ENCODE data around the gene ZNF701. TPM values are rescaled to one million over a fixed set of nuclear protein-coding genes. Genes with fewer than 3 reads are reported as not detected.
"Not testable (repeated sequence)": the region's sequence is repeated elsewhere in the genome, so short reads cannot be mapped to it uniquely, and the experiment has no call there.

The ZNF701 gene
- total and polyA plus RNA-seq, 2 of the 8 experiments (the other 6 are each of a cell fraction or from before 2014, with no cell fraction given), result 4.9 to 18.7 TPM

GRCh38 chr19:52569638-52569999 lies 468 bp upstream of the ZNF701 start:
- Histone ChIP-seq H4K5ac (ENCODE audit: insufficient read length, low read depth, low read length) (peak overlapping the region; percentile 54), H3K9ac (replicated peaks in 1 of 4; ENCODE audit: extremely low read depth in 1 of 4, low read depth in 3 of 4, low read length in 3 of 4) (peak overlapping the region in 2 of 4 experiments; percentile 34 to 43; a peak in 3 of 7 replicates), H3K27ac (ENCODE audit: low read depth, low read length) (peak overlapping the region; percentile 75; the same call in 1 of the 2 replicates), H2BK5ac (ENCODE audit: low read depth, low read length) (peak overlapping the region; percentile 1; the same call in 1 of the 2 replicates), H3K4me2 (ENCODE audit: insufficient read depth in 1 of 2, low read depth in 2 of 2, low read length in 2 of 2) (peak overlapping the region; percentile 74 to 91), H3K4me3 (ENCODE audit: extremely low read depth in 1 of 4, insufficient read depth in 2 of 4, low read depth in 3 of 4, low read length in 4 of 4) (peak overlapping the region; percentile 25 to 96 (median 46); a peak in 7 of 8 replicates)
- H3K4ac ChIP-seq (replicated peaks; ENCODE audit: insufficient read length, low read depth, low read length); H3K23me2 ChIP-seq (ENCODE audit: low read depth, low read length); H3K4me1 ChIP-seq (replicated peaks in 1 of 4; ENCODE audit: control insufficient read depth in 3 of 4, insufficient read depth in 4 of 4, low read length in 3 of 4); H2AK5ac ChIP-seq (ENCODE audit: low read depth, low read length); H2BK20ac ChIP-seq (ENCODE audit: low read length); H2BK12ac ChIP-seq (ENCODE audit: low read depth, low read length); H3K79me1 ChIP-seq (ENCODE audit: low read depth, low read length); H2BK120ac ChIP-seq (replicated peaks; ENCODE audit: low read depth, low read length); H3K18ac ChIP-seq (ENCODE audit: extremely low read depth, low read length); H2AFZ ChIP-seq (ENCODE audit: low read length); FAIRE-seq; H3K36me3 ChIP-seq (ENCODE audit: control insufficient read depth in 2 of 4, insufficient read depth in 4 of 4, low read length in 3 of 4); H3K27me3 ChIP-seq (replicated peaks in 1 of 4; ENCODE audit: control insufficient read depth in 3 of 4, extremely low read depth in 1 of 4, insufficient read depth in 3 of 4, low read length in 3 of 4); H2BK15ac ChIP-seq (ENCODE audit: low read length); H3K56ac ChIP-seq (replicated peaks; ENCODE audit: insufficient read length, low read depth, low read length); H4K8ac ChIP-seq (ENCODE audit: extremely low read depth, insufficient read depth, low read length); H4K91ac ChIP-seq (replicated peaks; ENCODE audit: insufficient read length, low read length); POLR2A ChIA-PET (ENCODE audit: partially characterized antibody); H3K9me3 ChIP-seq (ENCODE audit: insufficient read depth in 2 of 2, low read depth in 1 of 2, low read length in 1 of 2); H3K14ac ChIP-seq (ENCODE audit: insufficient read length); H3K79me2 ChIP-seq (ENCODE audit: control insufficient read depth in 1 of 2, insufficient read depth in 2 of 2, low read length in 2 of 2); H4K20me1 ChIP-seq (replicated peaks in 1 of 2; ENCODE audit: control insufficient read depth in 1 of 2, insufficient read depth in 2 of 2, low read length in 2 of 2); H3K23ac ChIP-seq (ENCODE audit: insufficient read length): not testable (repeated sequence)
- 10% methylated on average over 10 of the region's 13 CpGs; no CpG with 5 or more reads in 1 of the 2 experiments for WGBS, 2 experiments (ENCODE audit: extremely low coverage in 1 of 2, insufficient coverage in 1 of 2, insufficient read length in 1 of 2, insufficient replicate concordance in 2 of 2, low coverage in 1 of 2, low lambda C conversion rate in 2 of 2, missing lambda C conversion rate in 1 of 2)
- DNase-seq (ENCODE audit: low read depth in 1 of 2, low spot score in 2 of 2), result peak; percentile 63 to 77
- TF ChIP-seq TEAD4 (IDR thresholded peaks at IDR 0.05; ENCODE audit: low read depth, low read length) (peak; percentile 85), ASH2L (IDR thresholded peaks at IDR 0.05; ENCODE audit: low read length) (peak; percentile 71), EGR1 (IDR thresholded peaks at IDR 0.05; ENCODE audit: borderline replicate concordance, low read depth, low read length) (peak; percentile 28; the same call in 1 of the 2 replicates), E2F6 (IDR thresholded peaks at IDR 0.05) (peak; percentile 47), GTF2F1 (IDR thresholded peaks at IDR 0.05; ENCODE audit: borderline replicate concordance, low read depth, low read length) (0 out of 2 replicates have a peak, but pooled peaks have one; percentile 9), POLR2AphosphoS5 (IDR thresholded peaks at IDR 0.05; ENCODE audit: low read depth, low read length) (peak; percentile 42; the same call in 1 of the 2 replicates)
- CTCF ChIA-PET (ENCODE audit: partially characterized antibody), result interaction anchor here (1.1 kb wide), 1 partner anchor 43 kb away, joined by 3 read pairs; no protein-coding TSS in a partner anchor
